GM19025 (cell line): ENCODE measurements around the gene ATG14.
"Not testable (repeated sequence)": the region's sequence is repeated elsewhere in the genome, so short reads cannot be mapped to it uniquely, and the experiment has no call there.

Source experiments
- ATAC-seq: cut with Tn5 transposase; IDR thresholded peaks from one replicate; pipeline ENCODE4 v1.9.1; 2021; ENCODE audit warnings: mild to moderate bottlenecking, low read depth, moderate library complexity; ENCODE audit not compliant: unreplicated experiment

ATG14 gene

GRCh38 chr14:55353686-55354467, 57.8 kb downstream of the ATG14 start:
- ATAC-seq: no peak

DNA sequence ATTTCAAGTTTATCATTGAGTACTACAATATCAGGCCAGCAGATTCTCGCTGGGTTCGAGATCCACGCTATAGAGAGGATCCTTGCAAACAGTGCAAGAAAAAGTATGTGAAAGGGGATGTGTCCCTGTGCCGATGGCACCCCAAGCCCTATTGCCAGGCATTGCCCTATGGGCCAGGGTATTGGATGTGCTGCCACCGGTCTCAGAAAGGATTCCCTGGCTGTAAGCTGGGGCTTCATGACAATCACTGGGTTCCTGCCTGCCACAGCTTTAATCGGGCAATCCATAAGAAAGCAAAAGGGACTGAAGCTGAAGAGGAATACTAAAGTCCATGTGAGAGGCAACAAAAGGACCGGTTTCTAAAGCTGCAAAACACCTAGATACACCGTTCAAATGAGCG, 59.4 kb downstream of the ATG14 start:
- ATAC-seq: no peak

DNA sequence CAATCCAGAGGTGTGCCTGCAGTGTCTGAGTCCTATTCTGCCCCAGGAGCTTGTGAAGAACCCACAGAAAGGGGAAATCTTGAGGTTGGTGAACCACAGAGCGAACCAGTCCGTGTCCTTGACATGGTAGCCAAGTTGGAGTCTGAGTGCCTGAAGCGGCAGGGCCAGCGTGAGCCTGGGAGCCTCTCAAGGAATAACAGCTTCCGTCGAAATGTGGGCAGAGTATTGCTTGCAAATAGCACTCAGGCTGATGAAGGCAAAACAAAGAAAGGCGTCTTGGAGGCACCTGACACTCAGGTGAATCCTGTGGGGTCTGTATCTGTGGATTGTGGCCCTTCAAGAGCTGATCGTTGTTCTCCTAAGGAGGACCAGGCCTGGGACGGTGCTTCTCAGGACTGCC, 60.5 kb downstream of the ATG14 start:
- ATAC-seq: no peak

GRCh38 chr14:55350461-55350860, 61.2 kb downstream of the ATG14 start:
- ATAC-seq: no peak

- no peak for ATAC-seq
These were observed 62.1 kb downstream of the ATG14 start for GRCh38 chr14:55349565-55349964.

DNA sequence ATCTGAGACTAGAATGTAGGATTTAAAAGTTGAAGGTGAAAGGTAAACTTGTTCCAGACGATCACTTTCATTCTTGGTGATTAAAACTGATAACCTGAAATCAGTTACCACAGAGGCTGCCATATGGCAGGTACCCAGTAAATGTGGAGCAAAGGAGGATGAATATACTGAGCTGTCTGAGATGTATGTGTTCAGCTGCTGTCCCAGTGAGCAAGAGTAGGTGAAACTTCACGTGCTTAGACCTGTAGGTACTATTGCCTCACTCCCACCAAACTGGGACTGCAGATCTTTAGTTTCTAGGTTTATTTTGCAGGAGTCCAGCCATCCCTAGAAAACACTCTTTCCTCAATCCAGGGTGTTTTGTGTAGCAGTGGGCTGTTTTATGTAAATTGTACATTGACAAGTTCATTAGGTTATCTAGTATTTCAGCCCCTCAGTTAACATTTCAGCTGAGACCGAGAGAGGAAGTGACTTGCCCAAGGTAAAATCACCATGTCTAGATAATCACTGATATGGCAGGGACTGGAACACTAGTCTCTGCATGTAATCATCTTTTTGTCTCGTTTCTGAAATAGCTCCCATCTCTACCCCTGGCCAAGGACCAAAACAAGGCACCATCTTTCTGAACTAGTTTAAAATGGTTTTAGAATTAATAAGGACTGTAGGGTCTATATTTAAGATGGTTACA, 62.7 kb downstream of the ATG14 start:
- no peak for ATAC-seq

DNA sequence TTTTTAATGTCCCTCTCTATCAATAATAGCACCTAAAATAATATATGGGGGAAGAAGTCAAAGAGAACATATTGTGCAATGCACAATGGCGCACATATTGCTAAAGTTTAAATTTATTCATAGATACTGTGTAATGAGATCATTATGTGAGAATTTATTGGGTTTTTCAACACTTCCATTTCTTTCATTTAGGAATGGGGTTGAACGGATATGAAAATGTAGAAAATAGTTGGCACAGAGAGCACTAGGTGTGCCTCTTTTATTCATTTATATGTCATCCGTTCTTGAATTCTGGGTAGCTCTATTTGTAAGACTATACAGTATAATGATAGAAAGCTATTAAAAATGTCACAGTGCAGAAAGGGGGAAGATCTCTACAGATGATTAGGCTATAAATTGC, 63.9 kb downstream of the ATG14 start:
- ATAC-seq: no peak

GRCh38 chr14:55347040-55347439, 64.6 kb downstream of the ATG14 start:
- ATAC-seq: no peak

DNA sequence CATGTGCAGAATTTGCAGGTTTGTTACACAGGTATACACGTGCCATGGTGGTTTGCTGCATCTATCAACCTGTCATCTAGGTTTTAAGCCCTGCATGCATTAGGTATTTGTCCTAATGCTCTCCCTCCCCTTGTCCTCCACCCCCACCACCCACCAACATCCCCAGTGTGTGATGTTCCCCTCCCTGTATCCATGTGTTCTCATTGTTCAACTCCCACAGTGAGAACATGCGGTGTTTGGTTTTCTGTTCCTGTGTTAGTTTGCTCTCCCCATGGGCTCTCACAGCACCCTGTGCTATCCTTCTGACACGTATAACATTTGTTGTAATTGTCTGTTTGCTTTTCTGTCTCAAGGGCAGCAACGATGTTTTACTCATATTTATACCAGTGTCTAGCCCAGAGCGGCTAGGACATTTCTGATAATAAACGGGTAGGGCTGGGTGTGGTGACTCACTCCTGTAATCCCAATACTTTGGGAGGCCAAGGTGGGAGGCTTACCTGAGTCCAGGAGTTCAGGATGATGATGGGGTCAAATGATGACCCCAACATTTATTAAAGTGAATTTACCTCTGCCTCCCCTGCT, 67.0 kb downstream of the ATG14 start:
- ATAC-seq: not testable (repeated sequence)

DNA sequence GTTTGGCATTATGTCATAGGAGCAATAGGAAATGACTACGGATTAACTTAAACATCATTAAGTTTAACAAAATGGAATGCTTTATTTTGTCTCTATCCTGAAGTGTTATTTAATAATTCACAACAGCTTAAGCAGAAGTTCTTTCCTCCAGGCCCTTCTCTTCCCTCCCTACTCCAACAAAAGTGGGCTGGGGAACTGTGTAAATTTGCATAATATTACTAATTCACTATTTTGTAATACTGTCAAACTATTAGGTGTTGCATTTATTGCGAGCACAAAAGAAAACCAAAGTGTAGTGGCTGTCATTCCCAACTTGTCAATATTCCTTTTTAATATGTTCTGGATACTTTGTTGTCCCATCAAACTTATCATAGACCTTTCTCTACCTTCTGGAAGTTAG, 69.8 kb downstream of the ATG14 start:
- no peak for ATAC-seq

DNA sequence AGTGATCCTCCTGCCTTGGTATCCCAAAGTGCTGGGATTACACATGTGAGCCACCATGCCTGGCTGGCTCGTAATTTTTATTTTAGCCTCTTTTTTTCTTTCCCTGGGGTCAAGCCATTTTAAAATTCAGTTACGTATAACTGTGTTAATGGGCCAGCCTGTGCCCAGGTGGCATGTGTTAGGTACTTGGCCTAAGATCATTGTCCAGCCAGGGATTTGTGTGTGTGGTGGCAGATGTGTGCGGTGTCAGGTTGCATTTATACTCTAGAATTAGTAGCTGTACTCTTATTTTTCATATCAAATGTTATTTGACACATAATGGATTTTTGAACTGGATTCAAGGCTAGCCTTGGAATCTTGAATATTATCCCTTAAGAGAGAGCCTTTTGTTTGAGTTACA, 71.1 kb downstream of the ATG14 start:
- ATAC-seq: no peak

DNA sequence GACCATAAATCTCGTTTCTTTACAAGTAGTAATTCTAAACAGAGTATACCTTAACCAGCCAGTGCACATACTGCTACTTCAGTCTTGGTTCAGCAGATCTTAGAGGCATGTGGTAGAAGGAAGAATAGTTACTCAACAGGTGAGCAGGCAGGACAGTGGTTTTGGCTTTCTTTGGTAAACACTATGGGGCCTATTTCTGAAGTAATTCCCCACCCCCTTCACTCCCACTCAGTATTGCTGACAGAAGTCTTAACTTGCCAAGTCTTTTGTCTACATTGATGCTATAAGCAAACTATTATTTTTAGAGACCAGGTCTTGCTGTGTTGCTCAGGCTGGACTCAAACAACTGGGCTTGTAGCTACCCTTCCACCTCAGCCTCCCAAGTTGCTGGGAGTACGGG, 71.9 kb downstream of the ATG14 start:
- no peak for ATAC-seq

DNA sequence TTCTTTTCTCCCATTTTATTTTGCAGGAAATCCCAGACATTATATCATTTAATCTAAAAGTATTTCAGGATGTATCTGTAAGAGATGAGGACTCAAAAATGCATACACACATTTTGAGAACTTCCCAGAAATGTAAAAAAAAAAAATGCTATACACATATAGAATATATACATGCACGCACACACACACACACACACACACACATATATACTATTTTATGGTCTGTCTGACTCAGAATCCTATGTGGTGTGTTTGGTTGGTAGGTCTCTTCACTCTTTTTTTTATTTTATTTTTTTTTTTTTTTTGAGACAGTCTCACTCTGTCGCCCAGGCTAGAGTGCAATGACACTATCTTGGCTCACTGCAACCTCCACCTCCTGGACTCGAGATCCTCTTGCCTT, 74.9 kb downstream of the ATG14 start:
- ATAC-seq: no peak

GRCh38 chr14:55336162-55336561, 75.5 kb downstream of the ATG14 start:
- ATAC-seq: no peak

- no peak for ATAC-seq
These were observed 77.7 kb downstream of the ATG14 start for GRCh38 chr14:55333711-55334485.

- ATAC-seq: no peak
These were observed 78.7 kb downstream of the ATG14 start for GRCh38 chr14:55332654-55333570.

DNA sequence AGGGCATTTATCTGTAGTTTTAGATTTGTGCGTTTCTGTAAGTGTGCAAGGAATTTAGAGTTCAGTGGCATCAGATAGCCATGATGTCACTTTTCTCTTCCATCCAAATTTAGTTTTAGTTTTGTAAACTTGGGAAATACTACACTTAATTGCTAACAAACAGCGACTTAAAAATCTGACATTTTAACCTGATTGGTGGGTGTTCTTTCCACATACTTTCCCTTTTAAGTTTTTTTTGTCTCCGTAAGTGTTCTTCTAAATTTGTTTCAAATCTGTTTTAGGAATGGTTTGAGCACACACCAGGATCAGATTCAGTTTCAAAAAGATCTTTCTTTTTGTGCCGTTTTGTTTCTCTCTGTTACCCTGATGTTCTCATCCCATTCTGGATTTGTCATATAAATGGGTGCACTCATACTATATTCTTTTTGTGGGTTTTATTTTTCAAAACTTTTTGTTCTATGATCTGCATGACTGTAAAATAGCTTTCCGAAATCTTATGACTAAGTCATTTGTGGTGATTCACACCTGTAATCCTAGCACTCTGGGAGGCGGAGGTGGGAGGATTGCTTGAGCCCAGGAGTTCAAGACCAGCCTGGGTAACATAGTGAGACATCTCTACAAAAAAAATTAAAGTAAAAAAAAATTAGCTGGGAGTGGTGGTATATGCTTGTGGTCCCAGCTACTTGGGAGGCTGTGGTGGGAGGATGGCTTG, 81.5 kb downstream of the ATG14 start:
- no peak for ATAC-seq

DNA sequence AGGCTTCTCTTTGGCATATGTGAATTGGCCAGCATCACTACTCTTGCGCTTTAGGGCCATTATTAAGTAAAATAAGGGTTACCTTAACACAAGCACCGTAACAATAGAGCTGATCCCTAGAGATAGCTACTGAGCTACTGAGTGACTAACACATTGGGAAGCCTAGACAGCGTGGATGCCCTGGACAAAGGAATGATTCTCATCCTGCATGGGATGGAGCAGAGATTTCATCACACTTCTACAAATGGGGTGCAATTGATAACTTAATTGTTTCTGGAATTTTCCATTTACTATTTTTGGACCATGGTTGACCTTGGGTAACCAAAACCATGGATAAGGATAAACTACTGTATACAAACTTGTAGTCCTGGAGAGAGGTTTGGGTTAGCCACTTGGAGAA, 83.3 kb downstream of the ATG14 start:
- no peak for ATAC-seq

DNA sequence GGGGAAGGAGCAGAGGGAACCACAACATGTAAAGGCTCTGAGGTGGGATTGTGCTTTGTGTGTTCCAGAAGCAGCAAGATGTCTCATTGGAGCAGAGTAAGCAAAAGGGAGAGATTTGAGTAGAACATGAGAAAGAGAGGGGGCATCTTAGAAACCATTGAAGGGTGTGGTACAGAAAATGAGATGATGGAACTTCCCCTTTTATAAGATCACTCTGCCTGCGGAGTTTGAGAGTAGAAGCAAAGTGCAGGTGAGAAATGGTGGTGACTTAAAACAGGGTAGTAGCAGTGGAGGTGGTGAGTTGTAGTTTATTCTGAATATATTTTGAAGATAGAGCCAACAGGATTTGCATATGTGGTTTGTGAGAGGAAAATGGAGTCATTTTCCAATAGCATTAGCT, 84.5 kb downstream of the ATG14 start:
- ATAC-seq: no peak
